Measurements from ENCODE around the gene CAPN10. TPM values are rescaled to one million over a fixed set of nuclear protein-coding genes. Genes with fewer than 3 reads are reported as not detected.

CAPN10 gene
- total RNA-seq, 1 donor from 2014 or later = 24.9 TPM

DNA sequence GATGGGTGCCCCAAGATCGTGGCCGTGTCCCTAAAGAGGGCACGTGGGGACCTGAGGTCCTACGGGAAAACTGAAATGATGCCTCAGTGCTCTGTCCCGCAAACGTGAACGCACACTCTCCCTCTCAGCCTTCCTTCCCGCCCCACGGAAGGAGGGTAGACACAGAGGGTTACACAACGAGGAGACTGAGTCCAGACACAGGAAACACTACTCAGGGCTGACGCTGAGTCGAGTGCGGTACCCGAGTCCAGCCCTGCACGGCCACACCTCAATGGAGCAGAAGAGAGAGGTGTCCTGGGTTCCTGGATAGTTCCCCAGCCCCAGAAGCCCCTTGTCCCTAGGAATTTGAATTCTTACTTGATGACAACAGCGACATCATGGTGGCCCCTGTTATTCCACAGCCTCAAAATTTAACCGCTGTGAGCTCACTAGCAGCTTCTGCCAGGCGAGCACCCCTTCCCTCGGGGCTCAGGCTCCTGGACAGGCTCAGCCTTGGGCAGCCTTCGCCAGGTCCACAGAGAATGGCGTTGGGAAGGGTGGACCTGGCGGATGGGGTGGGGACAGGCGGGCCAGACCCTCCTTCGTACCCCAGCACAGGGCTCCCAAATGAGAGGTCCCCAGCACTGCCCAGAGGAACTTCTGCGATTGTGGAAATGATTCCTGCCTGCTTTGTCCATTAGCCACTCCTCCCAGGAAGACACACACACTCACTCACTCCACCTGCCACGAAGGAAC lies 19.2 kb upstream of the CAPN10 start:
- Mint-ChIP-seq H3K27me3 (ENCODE audit: low read depth, unreplicated experiment) (no peaks in the 10 kb centered on the region), H3K9me3 (ENCODE audit: unreplicated experiment) (no peaks in the 10 kb centered on the region), H3K4me3 (ENCODE audit: unreplicated experiment) (peak overlapping the region; percentile 91), H3K27ac (ENCODE audit: unreplicated experiment) (peak overlapping the region; percentile 72), H3K36me3 (ENCODE audit: low read depth, unreplicated experiment) (no peaks in the 10 kb centered on the region), H3K4me1 (ENCODE audit: low read depth, unreplicated experiment) (peaks cover 13% of the 10 kb centered on the region)
- FAIRE-seq = no peak
- Histone ChIP-seq H4K20me1 (ENCODE audit: insufficient read depth, low read length) (peaks cover 25% of the 10 kb centered on the region), H2AFZ (ENCODE audit: low read depth, low read length) (peak overlapping the region; percentile 80), H3K27me3 (ENCODE audit: insufficient read depth, low read length) (no peaks in the 10 kb centered on the region), H3K79me2 (ENCODE audit: insufficient read depth, low read length) (peaks cover 7% of the 10 kb centered on the region), H3K4me1 (ENCODE audit: insufficient read depth, low read length) (peaks cover 24% of the 10 kb centered on the region), H3K36me3 (ENCODE audit: insufficient read depth, low read length) (no peaks in the 10 kb centered on the region), H3K4me3 (ENCODE audit: insufficient read depth, low read depth, low read length) (peak overlapping the region; percentile 67), H3K4me2 (ENCODE audit: low read length) (peak overlapping the region; percentile 97), H3K9ac (ENCODE audit: low read length) (peak overlapping the region; percentile 69), H3K9me3 (ENCODE audit: insufficient read depth, low read depth, low read length) (no peaks in the 10 kb centered on the region), H3K27ac (ENCODE audit: low read depth, low read length) (no peak overlapping the region)
- DNase-seq (ENCODE audit: low read depth) = no peak
- TF ChIP-seq, protein P1, sequence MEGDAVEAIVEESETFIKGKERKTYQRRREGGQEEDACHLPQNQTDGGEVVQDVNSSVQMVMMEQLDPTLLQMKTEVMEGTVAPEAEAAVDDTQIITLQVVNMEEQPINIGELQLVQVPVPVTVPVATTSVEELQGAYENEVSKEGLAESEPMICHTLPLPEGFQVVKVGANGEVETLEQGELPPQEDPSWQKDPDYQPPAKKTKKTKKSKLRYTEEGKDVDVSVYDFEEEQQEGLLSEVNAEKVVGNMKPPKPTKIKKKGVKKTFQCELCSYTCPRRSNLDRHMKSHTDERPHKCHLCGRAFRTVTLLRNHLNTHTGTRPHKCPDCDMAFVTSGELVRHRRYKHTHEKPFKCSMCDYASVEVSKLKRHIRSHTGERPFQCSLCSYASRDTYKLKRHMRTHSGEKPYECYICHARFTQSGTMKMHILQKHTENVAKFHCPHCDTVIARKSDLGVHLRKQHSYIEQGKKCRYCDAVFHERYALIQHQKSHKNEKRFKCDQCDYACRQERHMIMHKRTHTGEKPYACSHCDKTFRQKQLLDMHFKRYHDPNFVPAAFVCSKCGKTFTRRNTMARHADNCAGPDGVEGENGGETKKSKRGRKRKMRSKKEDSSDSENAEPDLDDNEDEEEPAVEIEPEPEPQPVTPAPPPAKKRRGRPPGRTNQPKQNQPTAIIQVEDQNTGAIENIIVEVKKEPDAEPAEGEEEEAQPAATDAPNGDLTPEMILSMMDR (IDR thresholded peaks at IDR 0.05; ENCODE audit: insufficient read depth, low read depth, low read length) = no peak
- no peak for TF ChIP-seq EZH2 (IDR thresholded peaks at IDR 0.05; ENCODE audit: insufficient read depth, low read length)

DNA sequence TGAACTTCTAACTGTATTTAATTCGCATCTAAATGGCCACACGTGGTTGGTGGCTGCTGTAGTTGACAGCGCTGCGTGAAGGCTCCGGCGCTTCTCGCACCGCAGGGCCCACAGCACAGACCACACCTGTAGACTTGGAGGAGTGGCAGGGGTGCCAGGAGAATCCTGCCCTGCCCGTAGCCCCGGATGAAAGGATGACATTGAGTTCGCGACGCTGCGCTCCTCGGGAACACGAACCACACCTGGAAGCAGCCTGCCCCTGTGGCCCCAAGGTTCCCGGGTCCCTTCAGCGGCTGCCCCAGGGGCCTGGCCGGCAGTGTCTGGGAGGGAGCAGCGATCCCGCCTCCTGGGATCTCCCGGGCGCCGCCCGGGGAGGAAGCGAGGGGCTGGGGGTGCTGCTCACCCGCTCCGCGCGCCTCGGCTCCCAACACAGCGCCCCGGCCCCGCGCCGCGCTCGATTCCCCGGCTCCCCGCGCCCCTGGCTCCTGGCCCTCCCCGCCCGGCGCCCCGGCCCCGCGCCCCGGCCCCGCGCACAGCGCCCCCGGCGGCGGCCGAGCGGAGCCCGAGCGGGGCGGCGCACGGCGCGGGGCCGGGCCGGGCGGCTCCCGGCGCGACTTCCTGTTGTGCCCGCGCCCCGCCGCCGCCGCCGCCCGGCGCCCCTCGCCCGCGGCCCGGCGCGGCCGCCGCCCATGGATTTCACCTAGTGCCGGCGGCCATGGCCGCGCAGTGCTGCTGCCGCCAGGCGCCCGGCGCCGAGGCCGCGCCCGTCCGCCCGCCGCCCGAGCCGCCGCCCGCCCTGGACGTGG lies 18.5 kb upstream of the CAPN10 start, which contains the start of gene RNPEPL1:
Gene RNPEPL1, plus strand, starts transcription at position 613 of the 806 bp plus-strand sequence. Its CDS starts 103 bp downstream, at position 716.
- no peak for DNase-seq (ENCODE audit: low read depth)
- Mint-ChIP-seq H3K4me1 (ENCODE audit: low read depth, unreplicated experiment) (peaks cover 13% of the 10 kb centered on the region), H3K27me3 (ENCODE audit: low read depth, unreplicated experiment) (no peaks in the 10 kb centered on the region), H3K36me3 (ENCODE audit: low read depth, unreplicated experiment) (no peaks in the 10 kb centered on the region), H3K27ac (ENCODE audit: unreplicated experiment) (peak within 1 kb of the TSS; percentile 72), H3K4me3 (ENCODE audit: unreplicated experiment) (peak within 1 kb of the TSS; percentile 91), H3K9me3 (ENCODE audit: unreplicated experiment) (no peaks in the 10 kb centered on the region)
- no peak for FAIRE-seq
- peak within 1 kb of the TSS; percentile 69 for H3K9ac ChIP-seq (ENCODE audit: low read length)
- peak within 1 kb of the TSS; percentile 67 for H3K4me3 ChIP-seq (ENCODE audit: insufficient read depth, low read depth, low read length)
- peaks cover 24% of the 10 kb centered on the region for H3K4me1 ChIP-seq (ENCODE audit: insufficient read depth, low read length)
- peak within 1 kb of the TSS; percentile 97 for H3K4me2 ChIP-seq (ENCODE audit: low read length)
- H3K27ac ChIP-seq (ENCODE audit: low read depth, low read length) = no peak within 1 kb of the TSS
- no peak for TF ChIP-seq EZH2 (IDR thresholded peaks at IDR 0.05; ENCODE audit: insufficient read depth, low read length)
- TF ChIP-seq, protein P1 (IDR thresholded peaks at IDR 0.05; ENCODE audit: insufficient read depth, low read depth, low read length) = no peak
- peaks cover 7% of the 10 kb centered on the region for H3K79me2 ChIP-seq (ENCODE audit: insufficient read depth, low read length)
- H3K36me3 ChIP-seq (ENCODE audit: insufficient read depth, low read length) = no peaks in the 10 kb centered on the region
- peaks cover 25% of the 10 kb centered on the region for H4K20me1 ChIP-seq (ENCODE audit: insufficient read depth, low read length)
- H2AFZ ChIP-seq (ENCODE audit: low read depth, low read length) = peak within 1 kb of the TSS; percentile 80
- no peaks in the 10 kb centered on the region for H3K9me3 ChIP-seq (ENCODE audit: insufficient read depth, low read depth, low read length)
- no peaks in the 10 kb centered on the region for H3K27me3 ChIP-seq (ENCODE audit: insufficient read depth, low read length)
